ENCODE measurements around the gene CHPF2.

The CHPF2 gene

GRCh38 chr7:151238924-151239836 lies 6.9 kb downstream of the CHPF2 start:
- H3K18ac ChIP-seq (ENCODE audit: low read length), result no peak overlapping the region
- WGBS (ENCODE audit: extremely low coverage, insufficient coverage, low lambda C conversion rate), result no CpG with 5 or more reads among the region's 25 CpGs
- no peaks in the 10 kb centered on the region for H3K27me3 ChIP-seq (ENCODE audit: insufficient read depth, low read length, poor library complexity)

GRCh38 chr7:151239837-151240459 lies 7.7 kb downstream of the CHPF2 start:
- H3K56ac ChIP-seq (ENCODE audit: low read length), result no peak overlapping the region
- H3K18ac ChIP-seq (ENCODE audit: low read length), result no peak overlapping the region
- no CpG with 5 or more reads among the region's 11 CpGs for WGBS (ENCODE audit: extremely low coverage, insufficient coverage, low lambda C conversion rate)
- no peak overlapping the region for H3K27ac ChIP-seq (ENCODE audit: low read depth, low read length)
- H3K79me2 ChIP-seq (ENCODE audit: control insufficient read depth, insufficient read depth, low read length), result no peaks in the 10 kb centered on the region
- no peak overlapping the region for H3K9ac ChIP-seq (ENCODE audit: low read length)
- no peak overlapping the region for H4K8ac ChIP-seq (ENCODE audit: low read depth, low read length)
- H2BK5ac ChIP-seq (ENCODE audit: low read length), result no peak overlapping the region
- DNase-seq, result no peak
- H3K27me3 ChIP-seq (ENCODE audit: insufficient read depth, low read length, poor library complexity), result peaks cover 2% of the 10 kb centered on the region
- no peak overlapping the region for H3K4me2 ChIP-seq (ENCODE audit: low read length)
- H3K4me3 ChIP-seq (ENCODE audit: low read length), result no peak overlapping the region
- H3K79me1 ChIP-seq (ENCODE audit: low read length), result peaks cover 1% of the 10 kb centered on the region
- H3K23ac ChIP-seq (ENCODE audit: low read length), result no peak overlapping the region
- no peak overlapping the region for H2BK15ac ChIP-seq (replicated peaks; ENCODE audit: low read depth)
- H3K36me3 ChIP-seq (ENCODE audit: control insufficient read depth, insufficient read depth, low read length), result peaks cover 1% of the 10 kb centered on the region
- H2AK5ac ChIP-seq (ENCODE audit: low read length), result no peak overlapping the region
- H3K4me1 ChIP-seq (ENCODE audit: control insufficient read depth, low read depth, low read length), result peaks cover 2% of the 10 kb centered on the region
- no peak overlapping the region for H3K4ac ChIP-seq (ENCODE audit: low read depth, low read length)
- no peak overlapping the region for H4K5ac ChIP-seq (ENCODE audit: low read length)
- H2BK120ac ChIP-seq (ENCODE audit: low read depth, low read length), result no peak overlapping the region

More at GRCh38 chr7:151238924-151239836, 6.9 kb downstream of the CHPF2 start:
- Histone ChIP-seq H4K5ac (ENCODE audit: low read length) (no peak overlapping the region), H3K4me3 (ENCODE audit: low read length) (no peak overlapping the region), H3K56ac (ENCODE audit: low read length) (no peak overlapping the region), H2BK5ac (ENCODE audit: low read length) (no peak overlapping the region), H2BK15ac (replicated peaks; ENCODE audit: low read depth) (no peak overlapping the region), H3K27ac (ENCODE audit: low read depth, low read length) (no peak overlapping the region), H3K4me2 (ENCODE audit: low read length) (no peak overlapping the region), H3K4me1 (ENCODE audit: control insufficient read depth, low read depth, low read length) (peaks cover 2% of the 10 kb centered on the region), H2BK120ac (ENCODE audit: low read depth, low read length) (no peak overlapping the region), H4K8ac (ENCODE audit: low read depth, low read length) (no peak overlapping the region), H3K4ac (ENCODE audit: low read depth, low read length) (no peak overlapping the region), H3K79me1 (ENCODE audit: low read length) (peaks cover 3% of the 10 kb centered on the region), H3K9ac (ENCODE audit: low read length) (no peak overlapping the region), H2AK5ac (ENCODE audit: low read length) (no peak overlapping the region), H3K36me3 (ENCODE audit: control insufficient read depth, insufficient read depth, low read length) (peaks cover 1% of the 10 kb centered on the region), H3K79me2 (ENCODE audit: control insufficient read depth, insufficient read depth, low read length) (peaks cover 1% of the 10 kb centered on the region), H3K23ac (ENCODE audit: low read length) (no peak overlapping the region)
- no peak for DNase-seq

DNA sequence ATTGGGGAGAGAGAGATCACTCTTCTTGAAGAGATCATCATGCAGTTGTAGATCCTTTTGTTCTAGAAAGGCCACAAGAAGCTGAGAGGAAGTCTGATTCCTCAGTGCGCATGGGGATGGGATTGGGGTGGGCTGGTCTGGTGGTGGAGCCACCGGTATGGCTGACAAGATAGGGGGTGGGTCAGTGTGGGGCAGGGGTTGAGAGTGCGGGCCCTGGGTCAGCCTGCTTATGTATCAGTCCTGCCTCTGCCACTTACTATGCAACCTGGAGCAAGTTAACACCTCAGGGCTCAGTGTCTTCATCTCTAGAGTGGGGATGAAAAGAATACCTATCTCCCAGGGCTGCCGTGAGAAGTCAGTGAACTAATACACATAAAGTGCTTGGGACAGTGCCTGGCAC lies 8.3 kb downstream of the CHPF2 start:
- no peak overlapping the region for H3K4me2 ChIP-seq (ENCODE audit: low read length)
- H3K4me1 ChIP-seq (ENCODE audit: control insufficient read depth, low read depth, low read length), result peaks cover 2% of the 10 kb centered on the region
- no peak overlapping the region for H3K27ac ChIP-seq (ENCODE audit: low read depth, low read length)
- no peak overlapping the region for H2BK5ac ChIP-seq (ENCODE audit: low read length)
- H3K79me1 ChIP-seq (ENCODE audit: low read length), result no peaks in the 10 kb centered on the region
- WGBS (ENCODE audit: extremely low coverage, insufficient coverage, low lambda C conversion rate), result no CpG with 5 or more reads among the region's 4 CpGs
- no peak overlapping the region for H4K8ac ChIP-seq (ENCODE audit: low read depth, low read length)
- H3K27me3 ChIP-seq (ENCODE audit: insufficient read depth, low read length, poor library complexity), result peaks cover 2% of the 10 kb centered on the region
- no peak for DNase-seq
- H3K36me3 ChIP-seq (ENCODE audit: control insufficient read depth, insufficient read depth, low read length), result peaks cover 1% of the 10 kb centered on the region
- H2AK5ac ChIP-seq (ENCODE audit: low read length), result no peak overlapping the region
- no peak overlapping the region for H2BK120ac ChIP-seq (ENCODE audit: low read depth, low read length)
- H3K4me3 ChIP-seq (ENCODE audit: low read length), result no peak overlapping the region
- no peaks in the 10 kb centered on the region for H3K79me2 ChIP-seq (ENCODE audit: control insufficient read depth, insufficient read depth, low read length)
- H3K23ac ChIP-seq (ENCODE audit: low read length), result no peak overlapping the region
- H3K18ac ChIP-seq (ENCODE audit: low read length), result no peak overlapping the region
- no peak overlapping the region for H3K9ac ChIP-seq (ENCODE audit: low read length)
- no peak overlapping the region for H4K5ac ChIP-seq (ENCODE audit: low read length)
- H2BK15ac ChIP-seq (replicated peaks; ENCODE audit: low read depth), result no peak overlapping the region
- no peak overlapping the region for H3K4ac ChIP-seq (ENCODE audit: low read depth, low read length)
- H3K56ac ChIP-seq (ENCODE audit: low read length), result no peak overlapping the region

- no peak overlapping the region for H3K4me3 ChIP-seq (ENCODE audit: low read length)
- no peak overlapping the region for H3K27ac ChIP-seq (ENCODE audit: low read depth, low read length)
- H2BK120ac ChIP-seq (ENCODE audit: low read depth, low read length), result no peak overlapping the region
- H3K56ac ChIP-seq (ENCODE audit: low read length), result no peak overlapping the region
- H3K18ac ChIP-seq (ENCODE audit: low read length), result no peak overlapping the region
- no peak overlapping the region for H2BK5ac ChIP-seq (ENCODE audit: low read length)
- DNase-seq, result no peak
- H3K9ac ChIP-seq (ENCODE audit: low read length), result no peak overlapping the region
- H3K4me1 ChIP-seq (ENCODE audit: control insufficient read depth, low read depth, low read length), result peaks cover 3% of the 10 kb centered on the region
- H2AK5ac ChIP-seq (ENCODE audit: low read length), result no peak overlapping the region
- no CpG with 5 or more reads among the region's 7 CpGs for WGBS (ENCODE audit: extremely low coverage, insufficient coverage, low lambda C conversion rate)
- no peaks in the 10 kb centered on the region for H3K79me1 ChIP-seq (ENCODE audit: low read length)
- no peak overlapping the region for H2BK15ac ChIP-seq (replicated peaks; ENCODE audit: low read depth)
- H3K4ac ChIP-seq (ENCODE audit: low read depth, low read length), result no peak overlapping the region
- no peaks in the 10 kb centered on the region for H3K79me2 ChIP-seq (ENCODE audit: control insufficient read depth, insufficient read depth, low read length)
- H4K5ac ChIP-seq (ENCODE audit: low read length), result no peak overlapping the region
- H3K23ac ChIP-seq (ENCODE audit: low read length), result no peak overlapping the region
- no peak overlapping the region for H4K8ac ChIP-seq (ENCODE audit: low read depth, low read length)
- H3K36me3 ChIP-seq (ENCODE audit: control insufficient read depth, insufficient read depth, low read length), result peaks cover 1% of the 10 kb centered on the region
- peaks cover 2% of the 10 kb centered on the region for H3K27me3 ChIP-seq (ENCODE audit: insufficient read depth, low read length, poor library complexity)
- H3K4me2 ChIP-seq (ENCODE audit: low read length), result no peak overlapping the region
Measured at GRCh38 chr7:151240942-151241754, 8.9 kb downstream of the CHPF2 start.

DNA sequence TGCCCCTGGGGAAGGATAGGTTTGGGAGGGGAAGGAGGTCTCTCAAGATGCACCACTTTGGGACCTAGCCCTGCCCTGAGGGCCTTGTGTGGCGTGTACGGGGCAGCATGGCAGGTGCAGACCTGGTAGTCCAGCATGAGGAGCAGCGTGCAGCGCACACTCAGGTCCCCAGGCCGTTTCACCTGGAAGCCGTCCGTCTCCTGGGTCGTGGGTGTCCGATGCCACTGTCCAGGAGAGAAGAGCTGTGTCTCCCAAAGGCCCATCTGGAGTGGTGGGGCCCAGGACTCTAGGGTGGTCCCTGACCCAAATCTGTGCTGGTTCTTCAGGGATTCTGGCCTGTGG lies 9.4 kb downstream of the CHPF2 start:
- Histone ChIP-seq H3K18ac (ENCODE audit: low read length) (no peak overlapping the region), H3K27ac (ENCODE audit: low read depth, low read length) (no peak overlapping the region), H3K79me2 (ENCODE audit: control insufficient read depth, insufficient read depth, low read length) (no peaks in the 10 kb centered on the region), H2BK5ac (ENCODE audit: low read length) (no peak overlapping the region), H3K4me2 (ENCODE audit: low read length) (no peak overlapping the region), H3K4me3 (ENCODE audit: low read length) (no peak overlapping the region), H2BK120ac (ENCODE audit: low read depth, low read length) (no peak overlapping the region), H3K23ac (ENCODE audit: low read length) (no peak overlapping the region), H3K9ac (ENCODE audit: low read length) (no peak overlapping the region), H3K79me1 (ENCODE audit: low read length) (no peaks in the 10 kb centered on the region), H3K56ac (ENCODE audit: low read length) (no peak overlapping the region), H3K36me3 (ENCODE audit: control insufficient read depth, insufficient read depth, low read length) (peaks cover 1% of the 10 kb centered on the region), H4K5ac (ENCODE audit: low read length) (no peak overlapping the region), H2BK15ac (replicated peaks; ENCODE audit: low read depth) (no peak overlapping the region), H3K27me3 (ENCODE audit: insufficient read depth, low read length, poor library complexity) (peaks cover 2% of the 10 kb centered on the region), H4K8ac (ENCODE audit: low read depth, low read length) (no peak overlapping the region), H3K4me1 (ENCODE audit: control insufficient read depth, low read depth, low read length) (peaks cover 7% of the 10 kb centered on the region), H2AK5ac (ENCODE audit: low read length) (no peak overlapping the region), H3K4ac (ENCODE audit: low read depth, low read length) (no peak overlapping the region)
- WGBS (ENCODE audit: extremely low coverage, insufficient coverage, low lambda C conversion rate), result no CpG with 5 or more reads among the region's 9 CpGs
- no peak for DNase-seq

All from mesendoderm (in vitro differentiated cells).